ENCODE data around the gene TRAPPC1.

DNA sequence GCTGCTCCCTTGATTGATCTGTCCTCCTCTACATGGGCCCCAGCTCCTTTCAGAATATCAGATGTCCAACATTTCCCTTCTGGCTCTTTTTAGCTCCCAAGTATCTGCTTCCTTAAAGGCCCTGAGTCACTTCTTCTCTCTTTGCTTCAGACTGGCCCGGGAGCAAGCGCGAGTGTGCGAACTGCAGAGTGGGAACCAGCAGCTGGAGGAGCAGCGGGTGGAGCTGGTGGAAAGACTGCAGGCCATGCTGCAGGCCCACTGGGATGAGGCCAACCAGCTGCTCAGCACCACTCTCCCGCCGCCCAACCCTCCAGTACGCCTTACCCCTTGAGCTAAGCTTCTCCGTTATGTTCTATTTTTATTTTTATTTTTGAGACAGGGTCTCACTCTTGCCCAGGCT lies 12.6 kb upstream of the TRAPPC1 start:
- TF ChIP-seq, protein P1, sequence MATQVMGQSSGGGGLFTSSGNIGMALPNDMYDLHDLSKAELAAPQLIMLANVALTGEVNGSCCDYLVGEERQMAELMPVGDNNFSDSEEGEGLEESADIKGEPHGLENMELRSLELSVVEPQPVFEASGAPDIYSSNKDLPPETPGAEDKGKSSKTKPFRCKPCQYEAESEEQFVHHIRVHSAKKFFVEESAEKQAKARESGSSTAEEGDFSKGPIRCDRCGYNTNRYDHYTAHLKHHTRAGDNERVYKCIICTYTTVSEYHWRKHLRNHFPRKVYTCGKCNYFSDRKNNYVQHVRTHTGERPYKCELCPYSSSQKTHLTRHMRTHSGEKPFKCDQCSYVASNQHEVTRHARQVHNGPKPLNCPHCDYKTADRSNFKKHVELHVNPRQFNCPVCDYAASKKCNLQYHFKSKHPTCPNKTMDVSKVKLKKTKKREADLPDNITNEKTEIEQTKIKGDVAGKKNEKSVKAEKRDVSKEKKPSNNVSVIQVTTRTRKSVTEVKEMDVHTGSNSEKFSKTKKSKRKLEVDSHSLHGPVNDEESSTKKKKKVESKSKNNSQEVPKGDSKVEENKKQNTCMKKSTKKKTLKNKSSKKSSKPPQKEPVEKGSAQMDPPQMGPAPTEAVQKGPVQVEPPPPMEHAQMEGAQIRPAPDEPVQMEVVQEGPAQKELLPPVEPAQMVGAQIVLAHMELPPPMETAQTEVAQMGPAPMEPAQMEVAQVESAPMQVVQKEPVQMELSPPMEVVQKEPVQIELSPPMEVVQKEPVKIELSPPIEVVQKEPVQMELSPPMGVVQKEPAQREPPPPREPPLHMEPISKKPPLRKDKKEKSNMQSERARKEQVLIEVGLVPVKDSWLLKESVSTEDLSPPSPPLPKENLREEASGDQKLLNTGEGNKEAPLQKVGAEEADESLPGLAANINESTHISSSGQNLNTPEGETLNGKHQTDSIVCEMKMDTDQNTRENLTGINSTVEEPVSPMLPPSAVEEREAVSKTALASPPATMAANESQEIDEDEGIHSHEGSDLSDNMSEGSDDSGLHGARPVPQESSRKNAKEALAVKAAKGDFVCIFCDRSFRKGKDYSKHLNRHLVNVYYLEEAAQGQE (IDR thresholded peaks at IDR 0.05; ENCODE audit: insufficient read depth in 1 of 2, low read depth in 2 of 2, low read length in 2 of 2): no peak
- no peak for TF ChIP-seq POLR2AphosphoS5 (IDR thresholded peaks at IDR 0.05; ENCODE audit: low read depth, low read length)
- TF ChIP-seq SIN3A (IDR thresholded peaks at IDR 0.05; ENCODE audit: borderline replicate concordance, insufficient read depth, low read length): no peak
- no peak for TF ChIP-seq TAF1 (IDR thresholded peaks at IDR 0.05; ENCODE audit: borderline replicate concordance, insufficient read depth, low read length)

Measured in PFSK-1 (cell line).